C4-2B (cell line): Measurements from ENCODE around the gene AGTRAP.

Experiments used
- H3K27ac ChIP-seq: fragments of 450-650 bp; 2 replicates; pipeline ENCODE4 v1.5.1; 2017
- ZFX ChIP-seq: fragments of 450-650 bp; IDR thresholded peaks from 2 replicates; pipeline ENCODE4 v1.6.1; 2017
- TF ChIP-seq, protein P1 (sequence below): fragments of 450-650 bp; conservative IDR thresholded peaks from 2 replicates; pipeline ENCODE4 v1.5.1; 2017; ENCODE audit warnings: mild to moderate bottlenecking

AGTRAP gene

DNA sequence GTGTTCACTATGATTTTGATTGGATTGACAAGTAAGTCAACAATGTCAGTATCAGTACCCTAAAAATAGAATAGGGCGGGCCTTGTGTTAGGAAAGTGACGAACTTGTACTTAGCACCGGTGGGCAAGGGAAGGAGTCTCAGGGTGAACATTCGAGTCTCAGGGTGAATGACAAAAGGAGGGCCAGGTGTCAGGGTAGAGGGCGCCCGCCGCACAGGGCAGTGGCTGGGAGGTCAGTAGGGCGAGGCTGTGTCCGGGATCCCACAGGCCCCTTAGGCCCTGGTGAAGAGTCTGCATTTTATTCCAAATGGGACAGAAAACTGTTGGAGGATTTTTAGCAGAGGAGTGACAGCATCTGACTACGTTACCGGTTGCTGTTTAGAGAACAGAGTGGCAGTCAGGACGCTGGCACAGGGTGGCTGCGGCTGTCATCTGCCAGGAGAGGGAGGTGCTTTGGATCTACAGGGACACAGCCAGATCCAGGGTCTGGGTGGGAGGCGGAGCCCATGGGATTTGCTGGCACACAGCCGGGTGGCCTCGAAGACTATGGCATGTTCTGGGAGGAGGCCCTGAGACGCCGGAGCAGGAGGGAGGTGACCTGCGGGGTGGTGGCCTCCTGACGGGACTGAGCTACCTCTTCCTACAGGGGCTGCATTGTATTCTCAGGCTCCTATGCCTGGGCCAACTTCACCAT lies 11.0 kb downstream of the AGTRAP start:
- no peak overlapping the region for H3K27ac ChIP-seq
- TF ChIP-seq, protein P1, sequence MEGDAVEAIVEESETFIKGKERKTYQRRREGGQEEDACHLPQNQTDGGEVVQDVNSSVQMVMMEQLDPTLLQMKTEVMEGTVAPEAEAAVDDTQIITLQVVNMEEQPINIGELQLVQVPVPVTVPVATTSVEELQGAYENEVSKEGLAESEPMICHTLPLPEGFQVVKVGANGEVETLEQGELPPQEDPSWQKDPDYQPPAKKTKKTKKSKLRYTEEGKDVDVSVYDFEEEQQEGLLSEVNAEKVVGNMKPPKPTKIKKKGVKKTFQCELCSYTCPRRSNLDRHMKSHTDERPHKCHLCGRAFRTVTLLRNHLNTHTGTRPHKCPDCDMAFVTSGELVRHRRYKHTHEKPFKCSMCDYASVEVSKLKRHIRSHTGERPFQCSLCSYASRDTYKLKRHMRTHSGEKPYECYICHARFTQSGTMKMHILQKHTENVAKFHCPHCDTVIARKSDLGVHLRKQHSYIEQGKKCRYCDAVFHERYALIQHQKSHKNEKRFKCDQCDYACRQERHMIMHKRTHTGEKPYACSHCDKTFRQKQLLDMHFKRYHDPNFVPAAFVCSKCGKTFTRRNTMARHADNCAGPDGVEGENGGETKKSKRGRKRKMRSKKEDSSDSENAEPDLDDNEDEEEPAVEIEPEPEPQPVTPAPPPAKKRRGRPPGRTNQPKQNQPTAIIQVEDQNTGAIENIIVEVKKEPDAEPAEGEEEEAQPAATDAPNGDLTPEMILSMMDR, result no peak
- TF ChIP-seq ZFX, result no peak

DNA sequence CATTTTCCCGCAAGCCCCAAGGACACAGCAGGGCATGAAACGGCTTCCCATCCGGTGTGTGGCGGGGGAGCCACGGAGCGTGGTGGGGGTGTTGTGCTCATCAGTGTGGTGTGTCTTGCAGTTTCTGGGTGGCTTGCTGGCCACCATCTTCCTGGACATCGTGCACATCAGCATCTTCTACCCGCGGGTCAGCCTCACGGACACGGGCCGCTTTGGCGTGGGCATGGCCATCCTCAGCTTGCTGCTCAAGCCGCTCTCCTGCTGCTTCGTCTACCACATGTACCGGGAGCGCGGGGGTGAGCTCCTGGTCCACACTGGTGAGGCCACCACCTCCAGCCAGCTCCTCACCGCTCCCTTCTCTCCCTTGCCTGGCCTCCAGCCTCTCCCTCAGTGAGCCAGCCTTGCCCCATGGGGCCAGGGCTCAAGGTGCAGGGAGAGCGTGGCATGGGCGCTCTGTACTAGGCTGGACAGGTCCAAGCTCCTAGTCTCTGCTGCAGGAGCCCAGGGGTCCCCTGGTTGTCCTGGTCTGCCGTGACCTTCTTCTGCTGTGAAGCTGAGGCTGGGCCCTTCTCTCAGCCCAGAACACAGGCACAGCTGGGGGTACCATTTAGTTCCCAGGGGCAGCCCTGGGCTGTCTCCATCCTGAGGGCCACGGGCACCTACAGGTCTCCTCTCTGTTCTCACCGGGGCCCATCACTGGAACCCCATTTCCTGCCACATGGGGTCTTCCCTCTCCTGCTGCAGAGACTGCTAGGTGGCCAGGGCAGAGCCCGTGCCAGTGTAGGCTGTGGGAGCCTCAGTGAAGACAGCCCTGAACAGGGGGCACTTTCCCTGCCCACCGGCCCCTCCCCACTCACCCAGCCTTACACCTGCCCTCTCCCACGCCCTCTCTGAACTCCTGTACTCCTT lies 12.6 kb downstream of the AGTRAP start:
- no peak overlapping the region for H3K27ac ChIP-seq
- TF ChIP-seq, protein P1, result no peak
- TF ChIP-seq ZFX, result no peak

DNA sequence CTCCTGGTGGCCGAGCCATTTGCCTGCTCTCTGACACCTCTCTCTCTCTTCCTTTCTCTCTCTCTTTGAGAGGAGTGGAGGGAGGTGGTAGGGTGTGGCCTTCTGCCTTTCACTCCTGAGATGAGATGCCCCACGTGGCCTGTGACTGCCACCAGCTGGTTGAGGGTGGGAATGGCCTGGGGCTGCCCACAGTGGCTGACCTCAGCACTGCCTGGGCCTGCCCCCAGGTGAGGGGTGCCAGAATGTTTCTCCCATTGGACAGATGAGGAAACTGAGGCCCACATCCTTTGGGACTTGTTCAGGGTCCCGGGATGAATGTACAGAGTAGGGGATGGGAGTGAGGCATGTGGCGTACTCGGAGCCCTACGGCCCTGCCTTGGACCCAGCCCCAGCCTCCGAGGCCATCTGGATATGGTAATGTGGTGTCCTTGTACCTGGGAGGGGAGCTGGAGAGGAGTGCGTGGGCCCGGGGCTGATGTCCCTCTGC lies 13.3 kb downstream of the AGTRAP start:
- TF ChIP-seq ZFX, result no peak
- TF ChIP-seq, protein P1, result no peak; the same call in 1 of the 2 replicates
- no peak overlapping the region for H3K27ac ChIP-seq

DNA sequence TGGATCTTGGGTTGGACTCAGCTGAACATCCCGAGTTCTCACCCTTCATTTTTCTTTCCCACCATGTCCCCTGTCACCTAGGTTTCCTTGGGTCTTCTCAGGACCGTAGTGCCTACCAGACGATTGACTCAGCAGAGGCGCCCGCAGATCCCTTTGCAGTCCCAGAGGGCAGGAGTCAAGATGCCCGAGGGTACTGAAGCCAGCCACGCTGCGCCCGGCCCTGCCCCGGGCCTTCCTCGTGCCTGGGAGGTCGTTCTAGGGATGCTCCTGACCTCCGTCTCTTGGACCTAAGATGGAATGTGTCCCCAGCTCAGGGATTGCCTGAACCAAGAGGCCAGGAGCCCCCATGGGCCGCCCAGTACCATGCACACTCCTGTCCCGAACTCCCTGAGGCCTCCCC lies 14.1 kb downstream of the AGTRAP start:
- TF ChIP-seq ZFX, result no peak
- TF ChIP-seq, protein P1, result no peak
- no peak overlapping the region for H3K27ac ChIP-seq

DNA sequence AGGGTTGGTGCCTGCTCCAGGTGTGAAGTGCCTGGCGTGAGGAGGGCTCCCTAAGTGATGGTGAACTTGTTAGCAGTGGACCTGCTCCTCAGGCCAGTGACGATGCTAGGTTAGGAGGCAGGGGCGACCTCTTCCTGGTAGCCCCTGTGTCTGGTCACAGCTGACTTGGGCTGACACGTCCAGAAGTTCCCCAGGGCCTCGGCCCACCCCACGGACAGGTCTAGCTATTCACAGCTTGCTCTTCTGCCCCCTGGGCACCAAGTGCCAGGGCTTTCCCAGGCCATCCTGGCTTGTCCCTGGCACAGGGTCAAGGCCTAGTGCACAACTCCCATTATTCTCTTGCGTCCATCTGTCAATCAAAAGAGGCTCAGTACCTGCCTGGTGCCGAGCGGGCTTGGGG lies 15.2 kb downstream of the AGTRAP start:
- no peak for TF ChIP-seq ZFX
- TF ChIP-seq, protein P1, result no peak
- no peak overlapping the region for H3K27ac ChIP-seq

DNA sequence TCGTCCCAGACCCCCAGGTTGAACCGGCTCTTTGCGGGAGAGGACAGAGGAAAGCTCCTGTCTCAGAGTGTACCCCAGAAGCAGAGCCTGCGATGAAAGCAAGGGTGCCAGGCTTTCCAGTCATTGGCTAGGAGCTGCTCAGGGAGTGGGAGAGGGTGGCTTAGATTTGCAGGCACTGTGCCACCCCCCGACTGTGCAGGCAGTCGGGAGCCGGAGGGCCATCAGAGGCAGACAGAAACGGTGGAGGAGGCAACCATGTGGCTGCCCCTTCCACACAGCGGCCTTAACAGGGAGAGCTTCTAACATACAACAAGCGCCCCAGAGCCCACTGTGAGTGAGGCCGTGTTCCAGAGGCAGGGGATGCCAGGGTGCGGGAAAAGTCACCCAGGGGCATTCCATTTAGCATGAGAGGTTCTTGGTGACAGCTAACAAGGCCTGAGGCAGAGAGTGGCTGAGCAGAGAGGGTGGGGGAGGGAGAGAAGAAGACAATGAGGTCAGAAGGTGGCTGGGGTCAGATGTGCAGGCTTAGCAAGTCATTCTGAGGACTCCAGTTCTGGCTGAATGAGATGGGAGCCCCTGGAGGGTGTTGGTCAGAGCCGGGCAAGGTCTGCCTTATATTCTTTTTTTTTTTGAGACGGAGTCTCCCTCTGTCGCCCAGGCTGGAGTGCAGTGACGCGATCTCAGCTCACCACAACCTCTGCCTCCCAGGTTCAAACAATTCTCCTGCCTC lies 16.6 kb downstream of the AGTRAP start:
- no peak overlapping the region for H3K27ac ChIP-seq
- TF ChIP-seq, protein P1, result no peak
- TF ChIP-seq ZFX, result no peak
